CD14-positive monocyte (primary cell): ENCODE results near the gene DCP1B. TPM values are rescaled to one million over a fixed set of nuclear protein-coding genes. Genes with fewer than 3 reads are reported as not detected.

ENCODE experiments used
- DNase-seq, 3 donors: peaks; one replicate each; pipeline ENCODE4 v3.0.0-alpha.2; 2011 to 2022
- H2AFZ ChIP-seq: 2 replicates; pipeline ENCODE4 v1.6.0; 2012; ENCODE audit warnings: mild to moderate bottlenecking, low read depth, low read length, inconsistent platforms; ENCODE audit not compliant: insufficient read depth, poor library complexity, severe bottlenecking
- H3K27ac ChIP-seq, 2 donors: 1 replicate in 1 of 2; 2 replicates in 1 of 2; pipeline ENCODE4 v1.5.1; 2012 to 2013; ENCODE audit warnings: low read length in 2 of 2, control low read depth in 1 of 2, inconsistent platforms in 1 of 2, low read depth in 1 of 2, mild to moderate bottlenecking in 1 of 2
- H3K27me3 ChIP-seq, 2 donors: one replicate each; pipeline versions ENCODE4 v1.6.0 to v1.6.1; 2011 to 2013; ENCODE audit warnings: low read length in 2 of 2; ENCODE audit not compliant: control insufficient read depth in 2 of 2, insufficient read depth in 2 of 2
- H3K36me3 ChIP-seq, 2 donors: replicated peaks in 1 of 2; 1 replicate in 1 of 2; 2 replicates in 1 of 2; pipeline versions ENCODE4 v1.5.1 to v1.6.1; 2012 to 2013; ENCODE audit warnings: low read length in 2 of 2, control low read depth in 1 of 2, inconsistent platforms in 1 of 2, mild to moderate bottlenecking in 1 of 2; ENCODE audit not compliant: insufficient read depth in 2 of 2, control insufficient read depth in 1 of 2
- H3K4me1 ChIP-seq, 2 donors: 1 replicate in 1 of 2; 2 replicates in 1 of 2; pipeline versions ENCODE4 v1.5.1 to v1.6.1; 2012 to 2013; ENCODE audit warnings: low read length in 2 of 2, control low read depth in 1 of 2, inconsistent platforms in 1 of 2, mild to moderate bottlenecking in 1 of 2, moderate library complexity in 1 of 2; ENCODE audit not compliant: insufficient read depth in 2 of 2, control insufficient read depth in 1 of 2
- H3K4me2 ChIP-seq: replicated peaks from 2 replicates; pipeline ENCODE3; 2012; ENCODE audit warnings: low read length, moderate library complexity, mild to moderate bottlenecking; ENCODE audit not compliant: poor library complexity, severe bottlenecking; ENCODE audit errors: extremely low read depth
- H3K4me3 ChIP-seq, 3 experiments: fragments of 200-600 bp in 1 of 3; sonication (generic) in 1 of 3; replicated peaks in 1 of 3; 1 replicate in 2 of 3; 2 replicates in 1 of 3; pipeline ENCODE4 v1.5.1; 2011 to 2013; ENCODE audit warnings: low read length in 3 of 3, mild to moderate bottlenecking in 3 of 3, control low read depth in 2 of 3, low read depth in 2 of 3, inconsistent platforms in 1 of 3, moderate library complexity in 1 of 3
- H3K79me2 ChIP-seq: 2 replicates; pipeline ENCODE4 v1.6.0; 2012; ENCODE audit warnings: mild to moderate bottlenecking, control low read depth, inconsistent platforms, low read length, moderate library complexity; ENCODE audit not compliant: insufficient read depth
- H3K9ac ChIP-seq: 2 replicates; pipeline ENCODE4 v1.6.0; 2017; ENCODE audit warnings: low read length, mild to moderate bottlenecking; ENCODE audit not compliant: insufficient read depth, poor library complexity, severe bottlenecking
- H3K9me3 ChIP-seq, 2 donors: replicated peaks in 1 of 2; 1 replicate in 1 of 2; 2 replicates in 1 of 2; pipeline versions ENCODE4 v1.5.1 to v1.6.1; 2012 to 2013; ENCODE audit warnings: low read length in 2 of 2, control low read depth in 1 of 2; ENCODE audit not compliant: control insufficient read depth in 1 of 2, insufficient read depth in 1 of 2
- H4K20me1 ChIP-seq: 2 replicates; pipeline ENCODE4 v1.6.0; 2012; ENCODE audit warnings: mild to moderate bottlenecking, low read length, control low read depth, moderate library complexity; ENCODE audit not compliant: insufficient read depth
- H3K27ac Mint-ChIP-seq, 7 donors: one replicate each; pipeline ENCODE4 v1.8.0; 2020; ENCODE audit warnings: mild to moderate bottlenecking in 7 of 7, mixed read lengths in 7 of 7, moderate library complexity in 6 of 7, inconsistent platforms in 2 of 7
- H3K27me3 Mint-ChIP-seq, 3 donors: one replicate each; pipeline ENCODE4 v1.8.0; 2021 to 2022; ENCODE audit warnings: low read depth in 3 of 3, mild to moderate bottlenecking in 3 of 3, mixed read lengths in 3 of 3, moderate library complexity in 3 of 3, inconsistent platforms in 1 of 3
- H3K36me3 Mint-ChIP-seq, 2 donors: one replicate each; pipeline ENCODE4 v1.8.0; 2020; ENCODE audit warnings: mixed read lengths in 2 of 2, inconsistent platforms in 1 of 2, mild to moderate bottlenecking in 1 of 2
- H3K4me1 Mint-ChIP-seq: one replicate; pipeline ENCODE4 v1.8.0; 2020; ENCODE audit warnings: mild to moderate bottlenecking, mixed read lengths
- H3K4me3 Mint-ChIP-seq, 2 donors: one replicate each; pipeline ENCODE4 v1.8.0; 2020; ENCODE audit warnings: mild to moderate bottlenecking in 2 of 2, mixed read lengths in 2 of 2, moderate library complexity in 1 of 2
- H3K9me3 Mint-ChIP-seq, 7 donors: one replicate each; pipeline ENCODE4 v1.8.0; 2020 to 2022; ENCODE audit warnings: mixed read lengths in 7 of 7, mild to moderate bottlenecking in 6 of 7, moderate library complexity in 6 of 7, inconsistent platforms in 2 of 7
- WGBS: methylation state at CpG from one replicate; pipeline ENCODE4 v1.1.5; 2013; ENCODE audit warnings: missing lambda C conversion rate; ENCODE audit not compliant: insufficient coverage; 5-methylcytosine and 5-hydroxymethylcytosine counted together
- intact Hi-C, 2 donors: fragments of 100-400 bp; cut with micrococcal nuclease; formaldehyde crosslinking; loops; one replicate each; pipeline versions ENCODE4 v1.15.0 to v1.15.1; 2023
- polyA plus RNA-seq, 3 donors: library from polyadenylated mRNA; depleted of rRNA in 1 of 3; unstranded in 2 of 3; stranded (reverse) in 1 of 3; fragments of 300-500 nt in 2 of 3; fragments of >200 nt in 1 of 3; fragmentation: Illumina TruSeq in 2 of 3; gene quantifications; 1 replicate in 2 of 3; 2 replicates in 1 of 3; pipeline ENCODE4 v1.2.3, GENCODE V29; 2012 to 2021
- TF ChIP-seq, protein P1 (sequence below): fragments of 200-600 bp; IDR thresholded peaks from one replicate; pipeline ENCODE4 v1.8.0; 2022; ENCODE audit warnings: antibody characterized with exemption, mild to moderate bottlenecking

Gene DCP1B
- polyA plus RNA-seq, 3 donors = 3.6 to 5.1 (median 4.9) TPM

- Histone ChIP-seq H3K4me1 (peaks cover 3 to 4% of the 10 kb centered on the region in 2 donors), H3K4me3 (no peak overlapping the region), H3K27me3 (no peaks in the 10 kb centered on the region), H3K4me2 (peak overlapping the region; percentile 23), H2AFZ (peak overlapping the region; percentile 51), H3K27ac (no peak overlapping the region), H3K9ac (no peak overlapping the region), H4K20me1 (no peaks in the 10 kb centered on the region), H3K9me3 (no peaks in the 10 kb centered on the region), H3K36me3 (peaks cover 3 to 32% of the 10 kb centered on the region in 2 donors), H3K79me2 (no peaks in the 10 kb centered on the region)
- TF ChIP-seq, protein P1, sequence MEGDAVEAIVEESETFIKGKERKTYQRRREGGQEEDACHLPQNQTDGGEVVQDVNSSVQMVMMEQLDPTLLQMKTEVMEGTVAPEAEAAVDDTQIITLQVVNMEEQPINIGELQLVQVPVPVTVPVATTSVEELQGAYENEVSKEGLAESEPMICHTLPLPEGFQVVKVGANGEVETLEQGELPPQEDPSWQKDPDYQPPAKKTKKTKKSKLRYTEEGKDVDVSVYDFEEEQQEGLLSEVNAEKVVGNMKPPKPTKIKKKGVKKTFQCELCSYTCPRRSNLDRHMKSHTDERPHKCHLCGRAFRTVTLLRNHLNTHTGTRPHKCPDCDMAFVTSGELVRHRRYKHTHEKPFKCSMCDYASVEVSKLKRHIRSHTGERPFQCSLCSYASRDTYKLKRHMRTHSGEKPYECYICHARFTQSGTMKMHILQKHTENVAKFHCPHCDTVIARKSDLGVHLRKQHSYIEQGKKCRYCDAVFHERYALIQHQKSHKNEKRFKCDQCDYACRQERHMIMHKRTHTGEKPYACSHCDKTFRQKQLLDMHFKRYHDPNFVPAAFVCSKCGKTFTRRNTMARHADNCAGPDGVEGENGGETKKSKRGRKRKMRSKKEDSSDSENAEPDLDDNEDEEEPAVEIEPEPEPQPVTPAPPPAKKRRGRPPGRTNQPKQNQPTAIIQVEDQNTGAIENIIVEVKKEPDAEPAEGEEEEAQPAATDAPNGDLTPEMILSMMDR = peak; percentile 89
- H3K4me3 Mint-ChIP-seq = no peak overlapping the region
- H3K27me3 Mint-ChIP-seq = peaks cover 0 to 1% (median 0%) of the 10 kb centered on the region in 3 donors
- no peaks in the 10 kb centered on the region for H3K9me3 Mint-ChIP-seq
- H3K36me3 Mint-ChIP-seq = peaks cover 41 to 46% of the 10 kb centered on the region in 2 donors
- peaks cover 4% of the 10 kb centered on the region for H3K4me1 Mint-ChIP-seq
- intact Hi-C loops = loop anchor here (1.0 to 5.0 kb wide), 3 partner anchors 143 to 288 kb away; no protein-coding TSS in a partner anchor
- DNase-seq = peak; percentile 78 to 81 (median 78)
- H3K27ac Mint-ChIP-seq = peak overlapping the region in 1 of 7 donors; percentile 46
- WGBS = 31% methylated on average over 12 of the region's 16 CpGs
Observed at GRCh38 chr12:1939801-1940607, 64.3 kb downstream of the DCP1B start.

DNA sequence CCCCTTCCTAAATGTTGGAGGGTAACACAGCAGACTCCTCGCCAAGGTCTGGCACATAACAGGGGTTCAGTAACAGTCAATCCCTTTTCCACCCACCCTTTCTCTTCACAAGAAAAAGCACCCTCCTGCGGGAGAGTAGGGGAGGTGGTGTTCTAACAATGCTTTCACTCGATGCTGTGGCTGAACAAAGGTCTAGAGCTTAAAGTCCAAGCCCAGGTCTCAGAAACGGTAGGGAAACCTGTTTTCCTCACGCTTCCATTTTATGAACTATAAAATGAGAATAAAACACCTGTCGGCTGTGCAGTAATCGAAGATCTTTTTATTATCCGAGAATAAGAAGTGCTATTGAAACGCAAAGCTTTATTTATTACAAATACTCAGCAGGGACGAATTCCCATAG, 64.9 kb downstream of the DCP1B start:
- Mint-ChIP-seq H3K4me1 (peaks cover 4% of the 10 kb centered on the region), H3K36me3 (peaks cover 39 to 42% of the 10 kb centered on the region in 2 donors), H3K9me3 (no peaks in the 10 kb centered on the region), H3K4me3 (no peak overlapping the region), H3K27ac (no peak overlapping the region), H3K27me3 (peaks cover 0 to 1% (median 0%) of the 10 kb centered on the region in 3 donors)
- Histone ChIP-seq H4K20me1 (no peaks in the 10 kb centered on the region), H3K4me3 (no peak overlapping the region), H3K36me3 (peaks cover 3 to 32% of the 10 kb centered on the region in 2 donors), H3K79me2 (no peaks in the 10 kb centered on the region), H3K9ac (no peak overlapping the region), H3K27ac (no peak overlapping the region), H2AFZ (peak overlapping the region; percentile 51), H3K27me3 (no peaks in the 10 kb centered on the region), H3K4me1 (peaks cover 3 to 4% of the 10 kb centered on the region in 2 donors), H3K4me2 (no peak overlapping the region), H3K9me3 (no peaks in the 10 kb centered on the region)
- no peak for DNase-seq
- TF ChIP-seq, protein P1 = no peak
- intact Hi-C loops = loop anchor here in 1 of 2 donors (5.0 kb wide), 1 partner anchor 287 kb away; no protein-coding TSS in a partner anchor
- 98% methylated on average over 7 of the region's 10 CpGs for WGBS
